Measurements from ENCODE around the gene CBLB.

The CBLB gene

DNA sequence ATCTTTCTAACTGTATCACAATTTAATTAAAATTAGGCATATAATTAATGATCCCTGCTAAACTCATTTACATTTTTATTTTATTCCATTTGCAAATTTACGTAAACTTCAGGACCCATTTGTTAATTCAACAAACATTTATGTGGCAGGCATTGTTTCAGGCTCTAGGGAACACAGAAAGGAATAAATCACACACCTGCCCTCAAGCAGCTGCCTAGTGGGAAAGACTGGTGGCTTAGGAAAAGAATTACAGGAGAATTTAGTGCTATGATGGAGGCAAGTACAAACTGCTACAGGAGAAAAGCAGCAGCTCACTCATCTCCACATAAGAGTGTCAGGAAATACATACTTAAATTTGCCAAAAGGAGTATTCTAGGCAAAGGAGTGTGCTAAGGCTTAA lies 11.2 kb downstream of the CBLB start:
- Mint-ChIP-seq H3K27ac (peak overlapping the region in 1 of 3 experiments; percentile 7), H3K4me3 (no peak overlapping the region), H3K4me1 (peaks cover 9% of the 10 kb centered on the region), H3K27me3 (ENCODE audit: low read depth) (no peaks in the 10 kb centered on the region), H3K9me3 (no peaks in the 10 kb centered on the region), H3K36me3 (ENCODE audit: low read depth) (peaks cover 56% of the 10 kb centered on the region)
- TF ChIP-seq, protein P1, sequence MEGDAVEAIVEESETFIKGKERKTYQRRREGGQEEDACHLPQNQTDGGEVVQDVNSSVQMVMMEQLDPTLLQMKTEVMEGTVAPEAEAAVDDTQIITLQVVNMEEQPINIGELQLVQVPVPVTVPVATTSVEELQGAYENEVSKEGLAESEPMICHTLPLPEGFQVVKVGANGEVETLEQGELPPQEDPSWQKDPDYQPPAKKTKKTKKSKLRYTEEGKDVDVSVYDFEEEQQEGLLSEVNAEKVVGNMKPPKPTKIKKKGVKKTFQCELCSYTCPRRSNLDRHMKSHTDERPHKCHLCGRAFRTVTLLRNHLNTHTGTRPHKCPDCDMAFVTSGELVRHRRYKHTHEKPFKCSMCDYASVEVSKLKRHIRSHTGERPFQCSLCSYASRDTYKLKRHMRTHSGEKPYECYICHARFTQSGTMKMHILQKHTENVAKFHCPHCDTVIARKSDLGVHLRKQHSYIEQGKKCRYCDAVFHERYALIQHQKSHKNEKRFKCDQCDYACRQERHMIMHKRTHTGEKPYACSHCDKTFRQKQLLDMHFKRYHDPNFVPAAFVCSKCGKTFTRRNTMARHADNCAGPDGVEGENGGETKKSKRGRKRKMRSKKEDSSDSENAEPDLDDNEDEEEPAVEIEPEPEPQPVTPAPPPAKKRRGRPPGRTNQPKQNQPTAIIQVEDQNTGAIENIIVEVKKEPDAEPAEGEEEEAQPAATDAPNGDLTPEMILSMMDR (IDR thresholded peaks at IDR 0.05; ENCODE audit: unreplicated experiment in 3 of 3): no peak

DNA sequence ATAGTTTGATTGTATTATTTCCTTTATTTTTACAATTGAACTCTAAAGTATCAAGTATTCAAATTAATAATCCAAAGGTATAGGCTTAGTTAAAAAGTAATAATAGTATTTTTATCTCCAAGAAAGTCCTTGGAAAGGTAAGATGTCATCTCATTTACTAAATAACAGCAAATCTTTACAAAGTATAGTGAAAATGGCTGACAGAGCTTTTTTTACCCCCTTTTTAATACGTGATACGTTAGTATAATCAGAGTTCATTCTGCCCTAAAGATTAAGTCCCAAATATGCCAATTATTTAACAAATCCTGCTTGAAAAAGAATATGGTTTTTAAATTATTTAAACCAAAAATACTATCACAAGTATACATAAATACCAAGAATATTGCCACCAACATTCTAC lies 12.2 kb downstream of the CBLB start:
- H3K27me3 Mint-ChIP-seq (ENCODE audit: low read depth): no peaks in the 10 kb centered on the region
- TF ChIP-seq, protein P1 (IDR thresholded peaks at IDR 0.05; ENCODE audit: unreplicated experiment in 3 of 3): no peak
- H3K36me3 Mint-ChIP-seq (ENCODE audit: low read depth): peaks cover 62% of the 10 kb centered on the region
- no peaks in the 10 kb centered on the region for H3K9me3 Mint-ChIP-seq
- H3K4me3 Mint-ChIP-seq: no peak overlapping the region
- H3K27ac Mint-ChIP-seq: no peak overlapping the region
- H3K4me1 Mint-ChIP-seq: peaks cover 9% of the 10 kb centered on the region

DNA sequence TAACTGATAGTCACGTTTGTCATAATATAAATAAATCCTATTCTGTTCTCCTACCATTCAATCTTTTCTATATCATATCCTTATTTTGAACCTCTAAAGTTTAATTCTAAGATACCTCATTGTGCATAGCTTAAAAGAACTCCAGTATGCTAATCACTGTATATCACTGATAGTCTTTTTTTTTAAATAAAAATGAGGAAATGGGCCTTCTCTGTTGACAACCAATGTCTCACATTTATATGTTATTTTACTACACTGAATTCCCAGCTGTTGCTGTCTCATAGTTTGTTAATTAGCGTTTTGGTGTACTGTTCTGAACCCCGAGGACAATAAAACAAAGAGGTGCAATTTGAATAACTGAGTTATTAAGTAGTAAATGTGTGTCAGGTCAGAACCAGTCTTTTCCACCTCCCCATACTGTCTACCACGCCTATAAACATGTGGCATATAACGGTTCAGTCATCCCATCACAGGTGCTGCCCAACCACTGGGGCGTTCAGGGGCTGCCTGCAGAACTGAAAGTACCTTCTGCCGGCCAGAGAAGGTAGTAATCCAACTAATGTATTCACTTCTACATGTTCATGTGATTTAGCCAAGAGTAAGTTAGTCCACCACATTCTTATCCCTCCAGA lies 14.9 kb downstream of the CBLB start:
- TF ChIP-seq, protein P1 (IDR thresholded peaks at IDR 0.05; ENCODE audit: unreplicated experiment in 3 of 3): no peak
- Mint-ChIP-seq H3K4me3 (no peak overlapping the region), H3K27me3 (ENCODE audit: low read depth) (no peaks in the 10 kb centered on the region)

DNA sequence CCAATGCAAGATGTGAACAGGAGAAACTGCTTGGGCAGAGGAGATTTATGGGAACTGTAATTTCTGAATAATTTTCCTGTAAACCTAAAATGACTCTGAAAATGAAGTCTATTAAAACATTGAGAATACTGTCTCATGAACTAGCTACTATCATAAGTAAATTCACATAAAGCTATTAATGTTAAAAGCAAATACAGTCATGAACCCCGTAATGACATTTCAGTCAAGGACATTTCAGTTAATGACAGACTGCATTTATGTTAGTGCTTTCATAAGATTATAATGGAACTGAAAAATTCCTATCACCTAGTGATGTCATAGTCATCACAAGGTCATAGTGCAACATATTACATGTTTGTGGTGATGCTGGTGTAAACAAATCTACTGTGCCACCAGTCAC lies 17.2 kb downstream of the CBLB start:
- TF ChIP-seq, protein P1 (IDR thresholded peaks at IDR 0.05; ENCODE audit: unreplicated experiment in 3 of 3): no peak
- no peak overlapping the region for H3K4me3 Mint-ChIP-seq
- peaks cover 27% of the 10 kb centered on the region for H3K4me1 Mint-ChIP-seq
- H3K36me3 Mint-ChIP-seq (ENCODE audit: low read depth): peaks cover 70% of the 10 kb centered on the region
- no peak overlapping the region for H3K27ac Mint-ChIP-seq
- H3K27me3 Mint-ChIP-seq (ENCODE audit: low read depth): no peaks in the 10 kb centered on the region
- no peaks in the 10 kb centered on the region for H3K9me3 Mint-ChIP-seq

More for the DNA sequence above, 14.9 kb downstream of the CBLB start:
- peaks cover 10% of the 10 kb centered on the region for H3K4me1 Mint-ChIP-seq
- H3K27ac Mint-ChIP-seq: no peak overlapping the region
- no peaks in the 10 kb centered on the region for H3K9me3 Mint-ChIP-seq
- peaks cover 73% of the 10 kb centered on the region for H3K36me3 Mint-ChIP-seq (ENCODE audit: low read depth)

DNA sequence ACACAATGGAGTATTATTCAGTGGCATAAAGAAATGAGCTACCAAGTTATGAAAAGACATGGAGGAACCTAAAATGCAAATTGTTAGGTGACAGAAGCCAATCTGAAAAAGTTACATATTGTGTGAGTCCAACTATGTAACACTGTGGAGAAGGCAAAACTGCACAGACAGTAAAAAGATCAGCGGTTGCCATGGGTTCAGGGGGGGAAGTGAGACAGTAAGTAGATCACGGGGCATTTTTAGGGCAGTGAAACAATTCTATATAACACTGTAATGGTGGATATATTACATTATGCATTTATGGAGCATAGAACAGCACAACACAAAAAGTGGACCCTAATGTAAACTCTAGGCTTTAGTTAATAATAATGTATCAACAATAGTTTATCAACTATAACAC lies 17.6 kb downstream of the CBLB start:
- TF ChIP-seq, protein P1 (IDR thresholded peaks at IDR 0.05; ENCODE audit: unreplicated experiment in 3 of 3): no peak
- H3K4me1 Mint-ChIP-seq: peaks cover 30% of the 10 kb centered on the region
- no peaks in the 10 kb centered on the region for H3K9me3 Mint-ChIP-seq
- no peak overlapping the region for H3K4me3 Mint-ChIP-seq
- peaks cover 70% of the 10 kb centered on the region for H3K36me3 Mint-ChIP-seq (ENCODE audit: low read depth)
- H3K27ac Mint-ChIP-seq: no peak overlapping the region
- no peaks in the 10 kb centered on the region for H3K27me3 Mint-ChIP-seq (ENCODE audit: low read depth)

DNA sequence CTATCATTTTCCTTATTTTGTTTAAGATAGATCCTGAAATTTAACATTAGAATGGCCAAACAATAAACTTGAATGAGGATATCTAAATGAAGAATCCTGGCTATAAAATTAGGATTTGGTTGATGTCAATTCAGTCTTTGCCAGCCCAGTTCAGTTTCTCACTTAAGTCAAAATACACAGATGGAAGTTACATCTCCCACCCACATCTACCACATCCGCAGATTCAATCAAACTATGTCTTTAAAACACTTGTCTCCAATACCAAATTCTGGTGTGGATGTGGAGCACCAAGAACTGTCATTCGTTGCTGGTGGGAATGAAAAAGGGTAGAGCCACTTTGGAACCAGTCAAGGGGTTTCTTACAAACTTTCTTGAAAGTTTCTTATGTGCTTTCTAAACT lies 18.2 kb downstream of the CBLB start:
- H3K4me3 Mint-ChIP-seq: no peak overlapping the region
- H3K9me3 Mint-ChIP-seq: no peaks in the 10 kb centered on the region
- no peak overlapping the region for H3K27ac Mint-ChIP-seq
- peaks cover 66% of the 10 kb centered on the region for H3K36me3 Mint-ChIP-seq (ENCODE audit: low read depth)
- peaks cover 32% of the 10 kb centered on the region for H3K4me1 Mint-ChIP-seq
- TF ChIP-seq, protein P1 (IDR thresholded peaks at IDR 0.05; ENCODE audit: unreplicated experiment in 3 of 3): no peak
- H3K27me3 Mint-ChIP-seq (ENCODE audit: low read depth): no peaks in the 10 kb centered on the region
